ENCODE data around the gene ATF2.
"Not testable (repeated sequence)": the region's sequence is repeated elsewhere in the genome, so short reads cannot be mapped to it uniquely, and the experiment has no call there.

Gene ATF2

GRCh38 chr2:175164235-175164634 lies 3.8 kb downstream of the ATF2 start:
- DNase-seq, result no peak

- no peak for DNase-seq
These were observed 9.1 kb downstream of the ATF2 start for GRCh38 chr2:175158894-175159293.

GRCh38 chr2:175156534-175156933 lies 11.5 kb downstream of the ATF2 start:
- no peak for DNase-seq

- DNase-seq, result no peak
These were observed 13.3 kb downstream of the ATF2 start for GRCh38 chr2:175154661-175155082.

GRCh38 chr2:175152242-175152641 lies 15.8 kb downstream of the ATF2 start:
- DNase-seq, result no peak

GRCh38 chr2:175151791-175152190 lies 16.2 kb downstream of the ATF2 start:
- no peak for DNase-seq

- DNase-seq, result no peak
These were observed 20.8 kb downstream of the ATF2 start for GRCh38 chr2:175147186-175147585.

GRCh38 chr2:175143678-175144077 lies 24.3 kb downstream of the ATF2 start:
- DNase-seq, result no peak

GRCh38 chr2:175143191-175143590 lies 24.8 kb downstream of the ATF2 start:
- no peak for DNase-seq

- DNase-seq, result no peak
These were observed 27.7 kb downstream of the ATF2 start for GRCh38 chr2:175140332-175140731.

GRCh38 chr2:175137793-175138192 lies 30.2 kb downstream of the ATF2 start:
- DNase-seq, result no peak

GRCh38 chr2:175136334-175137215 lies 31.4 kb downstream of the ATF2 start:
- DNase-seq, result no peak

GRCh38 chr2:175135862-175136261 lies 32.1 kb downstream of the ATF2 start:
- DNase-seq, result no peak

GRCh38 chr2:175135177-175135576 lies 32.8 kb downstream of the ATF2 start:
- DNase-seq, result no peak

- no peak for DNase-seq
These were observed 36.8 kb downstream of the ATF2 start for GRCh38 chr2:175131252-175131651.

- no peak for DNase-seq
These were observed 41.3 kb downstream of the ATF2 start for GRCh38 chr2:175126661-175127060.

- no peak for DNase-seq
These were observed 44.7 kb downstream of the ATF2 start for GRCh38 chr2:175123254-175123653.

- peak; percentile 28 for DNase-seq
These were observed 56.8 kb downstream of the ATF2 start for GRCh38 chr2:175111200-175111657.

GRCh38 chr2:175108091-175108490 lies 59.9 kb downstream of the ATF2 start:
- not testable (repeated sequence) for DNase-seq

GRCh38 chr2:175107146-175107545 lies 60.9 kb downstream of the ATF2 start:
- no peak for DNase-seq

- DNase-seq, result no peak
These were observed 64.8 kb downstream of the ATF2 start for GRCh38 chr2:175103191-175103590.

- no peak for DNase-seq
These were observed 66.5 kb downstream of the ATF2 start for GRCh38 chr2:175101514-175101913.

- DNase-seq, result no peak
These were observed 70.7 kb downstream of the ATF2 start for GRCh38 chr2:175097297-175097696.

- not testable (repeated sequence) for DNase-seq
These were observed 83.9 kb downstream of the ATF2 start for GRCh38 chr2:175084117-175084516.

- DNase-seq, result no peak
These were observed 87.5 kb downstream of the ATF2 start for GRCh38 chr2:175080479-175080878.

Measured in NCI-H2029 treated with DMSO at 0.1 percent for 48 hours (cell line).